ENCODE results near the gene NRG2. TPM values are rescaled to one million over a fixed set of nuclear protein-coding genes. Genes with fewer than 3 reads are reported as not detected.

NRG2 gene
- total and polyA plus RNA-seq, 8 donors = 1.2 to 5.2 (median 3.0) TPM

GRCh38 chr5:140017397-140018095 lies 25.6 kb downstream of the NRG2 start:
- no peak overlapping the region for H3K4me3 ChIP-seq
- H3K4me1 ChIP-seq = peaks cover 9 to 14% (median 14%) of the 10 kb centered on the region in 3 donors
- no peak for FAIRE-seq
- no peaks in the 10 kb centered on the region for H3K9me3 ChIP-seq
- no peaks in the 10 kb centered on the region for H3K36me3 ChIP-seq
- no peak for DNase-seq
- ATAC-seq = no peak
- no peak for TF ChIP-seq CTCF (IDR thresholded peaks at IDR 0.05)
- no peak overlapping the region for H3K27ac ChIP-seq
- 94 to 96% methylated on average over 9 of the region's 9 CpGs for WGBS, 2 donors
- no peaks in the 10 kb centered on the region for H3K27me3 ChIP-seq
- intact Hi-C loops (cut with DNase I) = no loop called here

- no peak for DNase-seq
- no peak for TF ChIP-seq CTCF (IDR thresholded peaks at IDR 0.05)
- H3K27ac ChIP-seq = no peak overlapping the region
- intact Hi-C loops (cut with DNase I) = no loop called here
- no peaks in the 10 kb centered on the region for H3K36me3 ChIP-seq
- H3K9me3 ChIP-seq = no peaks in the 10 kb centered on the region
- ATAC-seq = no peak
- peaks cover 0 to 11% (median 8%) of the 10 kb centered on the region in 3 donors for H3K4me1 ChIP-seq
- no peaks in the 10 kb centered on the region for H3K27me3 ChIP-seq
- WGBS, 2 donors = 80 to 81% methylated on average over 5 of the region's 5 CpGs
- FAIRE-seq = no peak
- no peak overlapping the region for H3K4me3 ChIP-seq
Measured at GRCh38 chr5:140015706-140016105, 27.4 kb downstream of the NRG2 start.

GRCh38 chr5:140014751-140015150 lies 28.3 kb downstream of the NRG2 start:
- DNase-seq (no peak), FAIRE-seq (no peak), ATAC-seq (no peak)
- no peak for TF ChIP-seq CTCF (IDR thresholded peaks at IDR 0.05)
- no peaks in the 10 kb centered on the region for H3K9me3 ChIP-seq
- no peaks in the 10 kb centered on the region for H3K27me3 ChIP-seq
- no peak overlapping the region for H3K27ac ChIP-seq
- intact Hi-C loops (cut with DNase I) = no loop called here
- H3K4me1 ChIP-seq = peaks cover 0 to 11% (median 8%) of the 10 kb centered on the region in 3 donors
- H3K4me3 ChIP-seq = no peak overlapping the region
- no peaks in the 10 kb centered on the region for H3K36me3 ChIP-seq
- WGBS, 2 donors = 74 to 78% methylated on average over 2 of the region's 2 CpGs

GRCh38 chr5:140013536-140013935 lies 29.6 kb downstream of the NRG2 start:
- ATAC-seq (no peak), DNase-seq (no peak), FAIRE-seq (no peak)
- Histone ChIP-seq H3K27me3 (no peaks in the 10 kb centered on the region), H3K4me1 (peaks cover 0 to 3% (median 3%) of the 10 kb centered on the region in 3 donors), H3K9me3 (no peaks in the 10 kb centered on the region), H3K36me3 (no peaks in the 10 kb centered on the region), H3K4me3 (no peak overlapping the region), H3K27ac (no peak overlapping the region)
- 87 to 88% methylated on average over 1 of the region's 1 CpG for WGBS, 2 donors
- no peak for TF ChIP-seq CTCF (IDR thresholded peaks at IDR 0.05)
- intact Hi-C loops (cut with DNase I) = no loop called here

GRCh38 chr5:140012443-140012842 lies 30.7 kb downstream of the NRG2 start:
- DNase-seq (no peak), FAIRE-seq (no peak), ATAC-seq (no peak)
- Histone ChIP-seq H3K4me3 (no peak overlapping the region), H3K4me1 (no peaks in the 10 kb centered on the region), H3K27me3 (no peaks in the 10 kb centered on the region), H3K36me3 (no peaks in the 10 kb centered on the region), H3K9me3 (no peaks in the 10 kb centered on the region), H3K27ac (no peak overlapping the region)
- no peak for TF ChIP-seq CTCF (IDR thresholded peaks at IDR 0.05)
- intact Hi-C loops (cut with DNase I) = no loop called here
- WGBS, 2 donors = 90 to 96% methylated on average over 1 of the region's 1 CpG

All from pancreas (tissue), 10 donors.